Measurements from ENCODE around the gene LPP.
"Not testable (repeated sequence)": the region's sequence is repeated elsewhere in the genome, so short reads cannot be mapped to it uniquely, and the experiment has no call there.

LPP gene

GRCh38 chr3:188415196-188415595 lies 261.2 kb downstream of the LPP start:
- no peak for DNase-seq

- DNase-seq = no peak
These were observed 262.1 kb downstream of the LPP start for GRCh38 chr3:188416041-188416440.

GRCh38 chr3:188417271-188417696 lies 263.3 kb downstream of the LPP start:
- DNase-seq = no peak

- DNase-seq = no peak
These were observed 263.8 kb downstream of the LPP start for GRCh38 chr3:188417766-188418165.

GRCh38 chr3:188421151-188421821 lies 267.3 kb downstream of the LPP start:
- no peak for DNase-seq

- no peak for DNase-seq
These were observed 268.0 kb downstream of the LPP start for GRCh38 chr3:188421836-188422540.

GRCh38 chr3:188427981-188428380 lies 274.0 kb downstream of the LPP start:
- not testable (repeated sequence) for DNase-seq

GRCh38 chr3:188431040-188431439 lies 277.1 kb downstream of the LPP start:
- DNase-seq = no peak

- no peak for DNase-seq
These were observed 277.6 kb downstream of the LPP start for GRCh38 chr3:188431553-188431952.

GRCh38 chr3:188432802-188433520 lies 279.0 kb downstream of the LPP start:
- no peak for DNase-seq

- DNase-seq = no peak
These were observed 279.7 kb downstream of the LPP start for GRCh38 chr3:188433521-188434150.

GRCh38 chr3:188434594-188434993 lies 280.6 kb downstream of the LPP start:
- no peak for DNase-seq

GRCh38 chr3:188435266-188435665 lies 281.3 kb downstream of the LPP start:
- DNase-seq = no peak

- DNase-seq = no peak
These were observed 284.0 kb downstream of the LPP start for GRCh38 chr3:188437926-188438325.

GRCh38 chr3:188439080-188439479 lies 285.1 kb downstream of the LPP start:
- DNase-seq = peak; percentile 46

- DNase-seq = no peak
These were observed 286.5 kb downstream of the LPP start for GRCh38 chr3:188440340-188440972.

- no peak for DNase-seq
These were observed 288.5 kb downstream of the LPP start for GRCh38 chr3:188442430-188442829.

- DNase-seq = not testable (repeated sequence)
These were observed 291.2 kb downstream of the LPP start for GRCh38 chr3:188445175-188445574.

- no peak for DNase-seq
These were observed 292.1 kb downstream of the LPP start for GRCh38 chr3:188446014-188446413.

GRCh38 chr3:188446766-188447165 lies 292.8 kb downstream of the LPP start:
- DNase-seq = no peak

GRCh38 chr3:188448813-188449212 lies 294.9 kb downstream of the LPP start:
- no peak for DNase-seq

- DNase-seq = no peak
These were observed 295.5 kb downstream of the LPP start for GRCh38 chr3:188449421-188449820.
